H1 (cell line): Measurements from ENCODE around the gene NTN1. TPM values are rescaled to one million over a fixed set of nuclear protein-coding genes. Genes with fewer than 3 reads are reported as not detected.

Source experiments
- ATF2 ChIP-seq: IDR thresholded peaks from 2 replicates; pipeline ENCODE4 v1.6.1; 2012; ENCODE audit warnings: low read length, inconsistent platforms
- polyA plus RNA-seq, 7 experiments: library from polyadenylated mRNA; depleted of rRNA in 3 of 7; stranded (reverse) in 5 of 7; unstranded in 2 of 7; fragments of >200 nt in 5 of 7; fragments of 200-250 nt in 2 of 7; gene quantifications; 1 replicate in 5 of 7; 2 replicates in 1 of 7; 4 replicates in 1 of 7; pipeline versions ENCODE4 v1.2.1 to v1.2.3, GENCODE V29; 2011 to 2013; ENCODE audit warnings: missing spikeins in 2 of 7, mixed read lengths in 2 of 7
- total RNA-seq: library from RNA; stranded (reverse); fragmentation: NEBNext Ultra II Directional; extraction: Animal tissue kit (Norgen Biotek cat#: 25700); gene quantifications from 2 replicates; pipeline ENCODE4 v1.2.1, GENCODE V29; 2021

The NTN1 gene
- total and polyA plus RNA-seq, 2 of the 8 experiments (the other 6 are each of a cell fraction or from before 2014, with no cell fraction given) = 2.0 to 2.3 TPM

- TF ChIP-seq ATF2 = no peak
These were observed 36.1 kb upstream of the NTN1 start (continued) for GRCh38 chr17:8985054-8985701.
